ENCODE data around the gene GTPBP1. TPM values are rescaled to one million over a fixed set of nuclear protein-coding genes. Genes with fewer than 3 reads are reported as not detected.

Gene GTPBP1
- total and polyA plus RNA-seq, 2 of the 13 experiments (the other 11 are each of a cell fraction or from before 2014, with no cell fraction given) = 22.3 to 27.0 TPM

DNA sequence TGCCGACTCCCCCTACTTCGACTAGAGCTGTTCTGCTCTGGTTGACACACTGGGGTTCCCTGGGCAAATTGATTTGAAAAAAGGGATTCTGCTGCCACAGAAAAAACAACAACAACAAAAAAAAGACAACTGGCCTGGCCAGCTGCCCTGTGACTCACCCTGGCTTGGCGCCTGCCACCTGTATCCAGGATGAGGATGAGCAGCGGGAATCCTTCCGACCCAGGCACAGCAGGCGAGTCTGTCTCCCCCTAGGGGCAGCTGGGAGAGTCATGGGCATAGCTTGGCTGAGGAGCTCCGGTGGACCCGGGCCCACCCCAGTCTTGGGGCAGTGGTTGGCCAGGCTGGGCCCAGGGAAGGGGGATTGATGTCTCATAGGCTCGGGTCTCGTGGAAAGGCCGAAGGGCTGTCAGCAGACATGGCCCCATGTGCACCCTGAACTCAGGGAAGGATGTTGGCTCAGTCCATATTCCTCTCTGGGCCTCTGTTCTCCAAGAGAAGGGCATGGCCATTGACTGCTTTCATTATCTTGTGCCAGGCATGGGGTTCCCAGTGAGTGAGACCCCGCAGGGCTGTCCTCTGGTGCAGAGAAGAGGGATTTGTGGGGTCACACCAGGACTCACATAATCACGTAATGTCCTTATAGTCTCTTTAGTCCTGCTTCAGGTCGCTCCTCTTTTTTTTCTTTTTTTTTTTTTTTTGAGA lies 60.5 kb downstream of the GTPBP1 start:
- no peaks in the 10 kb centered on the region for H3K9me3 ChIP-seq (ENCODE audit: low read length)
- no peak overlapping the region for H2AFZ ChIP-seq (ENCODE audit: low read length)
- peak; percentile 74 for DNase-seq (ENCODE audit: low spot score)
- POLR2A ChIA-PET = interaction anchor here (0.6 to 1.7 kb wide), 5 partner anchors 10 to 85 kb away, joined by 3 to 8 read pairs (median 5); partner anchors contain the start of genes SUN2 and TOMM22
- no peak overlapping the region for H3K4me3 ChIP-seq (replicated peaks in 1 of 3; ENCODE audit: insufficient read depth in 1 of 3, low read depth in 2 of 3, low read length in 3 of 3)
- H3K27ac ChIP-seq (ENCODE audit: extremely low read length, insufficient read depth, low read length) = no peak overlapping the region
- no peaks in the 10 kb centered on the region for H3K36me3 ChIP-seq (replicated peaks in 1 of 2; ENCODE audit: control insufficient read depth in 1 of 2, insufficient read depth in 2 of 2, low read length in 2 of 2)
- intact Hi-C loops (cut with micrococcal nuclease; ENCODE audit: unreplicated experiment) (loop anchor here (1.0 to 10.0 kb wide), 3 partner anchors 33 to 239 kb away; partner anchors contain the start of gene NPTXR), in situ Hi-C loops (cut with HindIII; ENCODE audit: extremely low pct_ligation_motif_present, low pct_unique_long_range_greater_than_20kb) (no loop called here)
- H3K27me3 ChIP-seq (ENCODE audit: control insufficient read depth in 1 of 2, insufficient read depth in 2 of 2, low read length in 2 of 2) = peaks cover 2 to 33% of the 10 kb centered on the region in 2 experiments; a peak in 4 of 5 replicates
- WGBS (ENCODE audit: low lambda C conversion rate) = 28% methylated on average over 9 of the region's 14 CpGs
- H4K20me1 ChIP-seq (ENCODE audit: insufficient read depth, low read length) = no peaks in the 10 kb centered on the region
- no peak overlapping the region for H3K4me2 ChIP-seq (ENCODE audit: low read depth, low read length)
- no peaks in the 10 kb centered on the region for H3K79me2 ChIP-seq (ENCODE audit: insufficient read depth, low read length)
- peak; percentile 89 for ATAC-seq
- no TSS peak for BruUV-seq (replicated peaks)
- H3K4me1 ChIP-seq (ENCODE audit: insufficient read depth, low read length) = peaks cover 40% of the 10 kb centered on the region
- CTCF ChIA-PET (ENCODE audit: low intra/inter-chr PET ratio, low total read pairs) = interaction anchor here (1.4 kb wide), 1 partner anchor 32 kb away, joined by 9 read pairs; no protein-coding TSS in a partner anchor
- peak; percentile 72 for FAIRE-seq
- H3K9ac ChIP-seq (ENCODE audit: insufficient read depth, low read depth, low read length) = no peak overlapping the region
- TF ChIP-seq ZNF230 (CRISPR knock-in tag; IDR thresholded peaks at IDR 0.05) (no peak), ZNF124 (CRISPR knock-in tag; IDR thresholded peaks at IDR 0.05) (no peak), ESRRA (CRISPR knock-in tag; IDR thresholded peaks at IDR 0.05; ENCODE audit: low read depth) (no peak), HES4 (CRISPR knock-in tag; IDR thresholded peaks at IDR 0.05; ENCODE audit: borderline replicate concordance) (no peak), SMARCE1 (IDR thresholded peaks at IDR 0.05; ENCODE audit: borderline replicate concordance) (no peak), PAF1 (CRISPR knock-in tag; IDR thresholded peaks at IDR 0.05) (no peak), POLR2AphosphoS2 (IDR thresholded peaks at IDR 0.05; ENCODE audit: low read depth, low read length) (no peak), ZNF296 (CRISPR knock-in tag; conservative IDR thresholded peaks at IDR 0.05) (no peak), PAWR (CRISPR knock-in tag; IDR thresholded peaks at IDR 0.05; ENCODE audit: borderline replicate concordance) (no peak), ARNT (IDR thresholded peaks at IDR 0.05) (no peak), ZFP36L2 (CRISPR knock-in tag; IDR thresholded peaks at IDR 0.05) (no peak), RAD51 (IDR thresholded peaks at IDR 0.05; ENCODE audit: borderline replicate concordance) (no peak), CEBPG (CRISPR knock-in tag; IDR thresholded peaks at IDR 0.05) (0 out of 2 replicates have a peak, but pooled peaks have one; percentile 6), GFI1 (CRISPR knock-in tag; IDR thresholded peaks at IDR 0.05; ENCODE audit: borderline replicate concordance) (no peak), ZFYVE20 (CRISPR knock-in tag; IDR thresholded peaks at IDR 0.05; ENCODE audit: borderline replicate concordance, low read depth) (no peak), ZNF33B (CRISPR knock-in tag; IDR thresholded peaks at IDR 0.05) (no peak), IKZF5 (CRISPR knock-in tag; IDR thresholded peaks at IDR 0.05) (no peak)
- TF ChIP-seq, protein P1, sequence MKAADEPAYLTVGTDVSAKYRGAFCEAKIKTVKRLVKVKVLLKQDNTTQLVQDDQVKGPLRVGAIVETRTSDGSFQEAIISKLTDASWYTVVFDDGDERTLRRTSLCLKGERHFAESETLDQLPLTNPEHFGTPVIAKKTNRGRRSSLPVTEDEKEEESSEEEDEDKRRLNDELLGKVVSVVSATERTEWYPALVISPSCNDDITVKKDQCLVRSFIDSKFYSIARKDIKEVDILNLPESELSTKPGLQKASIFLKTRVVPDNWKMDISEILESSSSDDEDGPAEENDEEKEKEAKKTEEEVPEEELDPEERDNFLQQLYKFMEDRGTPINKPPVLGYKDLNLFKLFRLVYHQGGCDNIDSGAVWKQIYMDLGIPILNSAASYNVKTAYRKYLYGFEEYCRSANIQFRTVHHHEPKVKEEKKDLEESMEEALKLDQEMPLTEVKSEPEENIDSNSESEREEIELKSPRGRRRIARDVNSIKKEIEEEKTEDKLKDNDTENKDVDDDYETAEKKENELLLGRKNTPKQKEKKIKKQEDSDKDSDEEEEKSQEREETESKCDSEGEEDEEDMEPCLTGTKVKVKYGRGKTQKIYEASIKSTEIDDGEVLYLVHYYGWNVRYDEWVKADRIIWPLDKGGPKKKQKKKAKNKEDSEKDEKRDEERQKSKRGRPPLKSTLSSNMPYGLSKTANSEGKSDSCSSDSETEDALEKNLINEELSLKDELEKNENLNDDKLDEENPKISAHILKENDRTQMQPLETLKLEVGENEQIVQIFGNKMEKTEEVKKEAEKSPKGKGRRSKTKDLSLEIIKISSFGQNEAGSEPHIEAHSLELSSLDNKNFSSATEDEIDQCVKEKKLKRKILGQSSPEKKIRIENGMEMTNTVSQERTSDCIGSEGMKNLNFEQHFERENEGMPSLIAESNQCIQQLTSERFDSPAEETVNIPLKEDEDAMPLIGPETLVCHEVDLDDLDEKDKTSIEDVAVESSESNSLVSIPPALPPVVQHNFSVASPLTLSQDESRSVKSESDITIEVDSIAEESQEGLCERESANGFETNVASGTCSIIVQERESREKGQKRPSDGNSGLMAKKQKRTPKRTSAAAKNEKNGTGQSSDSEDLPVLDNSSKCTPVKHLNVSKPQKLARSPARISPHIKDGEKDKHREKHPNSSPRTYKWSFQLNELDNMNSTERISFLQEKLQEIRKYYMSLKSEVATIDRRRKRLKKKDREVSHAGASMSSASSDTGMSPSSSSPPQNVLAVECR (CRISPR knock-in tag; IDR thresholded peaks at IDR 0.05; ENCODE audit: borderline replicate concordance) = no peak; the same call in 1 of the 2 replicates
- TF ChIP-seq, protein P2, sequence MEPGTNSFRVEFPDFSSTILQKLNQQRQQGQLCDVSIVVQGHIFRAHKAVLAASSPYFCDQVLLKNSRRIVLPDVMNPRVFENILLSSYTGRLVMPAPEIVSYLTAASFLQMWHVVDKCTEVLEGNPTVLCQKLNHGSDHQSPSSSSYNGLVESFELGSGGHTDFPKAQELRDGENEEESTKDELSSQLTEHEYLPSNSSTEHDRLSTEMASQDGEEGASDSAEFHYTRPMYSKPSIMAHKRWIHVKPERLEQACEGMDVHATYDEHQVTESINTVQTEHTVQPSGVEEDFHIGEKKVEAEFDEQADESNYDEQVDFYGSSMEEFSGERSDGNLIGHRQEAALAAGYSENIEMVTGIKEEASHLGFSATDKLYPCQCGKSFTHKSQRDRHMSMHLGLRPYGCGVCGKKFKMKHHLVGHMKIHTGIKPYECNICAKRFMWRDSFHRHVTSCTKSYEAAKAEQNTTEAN (CRISPR knock-in tag; conservative IDR thresholded peaks at IDR 0.05) = no peak
